RWPE2 (cell line): ENCODE measurements around the gene PTTG1IP.

Experiments
- ATAC-seq: fragments of 200-7000 bp; cut with Tn5 transposase; 3 replicates; pipeline ENCODE4 v1.9.1; 2021; ENCODE audit warnings: low read depth
- DNase-seq: peaks from one replicate; pipeline ENCODE4 v3.0.0-alpha.2; 2020; ENCODE audit warnings: low spot score
- H3K27ac ChIP-seq: fragments of 450-650 bp; 2 replicates; pipeline ENCODE4 v1.5.1; 2017; ENCODE audit warnings: mild to moderate bottlenecking; ENCODE audit not compliant: poor library complexity, severe bottlenecking
- H3K27me3 ChIP-seq: fragments of 250-450 bp; sonication (Bioruptor Pico); 2 replicates; pipeline ENCODE4 v1.5.1; 2021; ENCODE audit warnings: mild to moderate bottlenecking, moderate library complexity; ENCODE audit not compliant: insufficient read depth, poor library complexity, severe bottlenecking
- H3K36me3 ChIP-seq: fragments of 250-450 bp; sonication (Bioruptor Pico); 2 replicates; pipeline ENCODE4 v1.5.1; 2020; ENCODE audit warnings: low read depth, mild to moderate bottlenecking, moderate library complexity
- H3K4me1 ChIP-seq: fragments of 250-450 bp; sonication (Bioruptor Pico); 2 replicates; pipeline ENCODE4 v1.5.1; 2021; ENCODE audit warnings: mild to moderate bottlenecking, moderate library complexity; ENCODE audit not compliant: insufficient read depth, poor library complexity, severe bottlenecking
- H3K4me3 ChIP-seq: fragments of 250-450 bp; sonication (Bioruptor Pico); 2 replicates; pipeline ENCODE4 v1.5.1; 2021; ENCODE audit warnings: mild to moderate bottlenecking, moderate library complexity; ENCODE audit not compliant: severe bottlenecking
- H3K9me3 ChIP-seq: fragments of 250-450 bp; sonication (Bioruptor Pico); 2 replicates; pipeline ENCODE4 v1.5.1; 2021; ENCODE audit warnings: mild to moderate bottlenecking, moderate library complexity; ENCODE audit not compliant: severe bottlenecking
- TF ChIP-seq, protein P1 (sequence below): fragments of 450-650 bp; IDR thresholded peaks from one replicate; pipeline ENCODE4 v1.5.1; 2017; ENCODE audit warnings: mild to moderate bottlenecking, moderate library complexity; ENCODE audit not compliant: poor library complexity, severe bottlenecking

The PTTG1IP gene

GRCh38 chr21:44894687-44895302, 21.3 kb upstream of the PTTG1IP start:
- Histone ChIP-seq H3K36me3 (no peaks in the 10 kb centered on the region), H3K9me3 (no peaks in the 10 kb centered on the region), H3K27me3 (peaks cover 2% of the 10 kb centered on the region), H3K4me1 (no peaks in the 10 kb centered on the region), H3K4me3 (no peak overlapping the region), H3K27ac (no peak overlapping the region)
- no peak for ATAC-seq
- DNase-seq: no peak
- TF ChIP-seq, protein P1, sequence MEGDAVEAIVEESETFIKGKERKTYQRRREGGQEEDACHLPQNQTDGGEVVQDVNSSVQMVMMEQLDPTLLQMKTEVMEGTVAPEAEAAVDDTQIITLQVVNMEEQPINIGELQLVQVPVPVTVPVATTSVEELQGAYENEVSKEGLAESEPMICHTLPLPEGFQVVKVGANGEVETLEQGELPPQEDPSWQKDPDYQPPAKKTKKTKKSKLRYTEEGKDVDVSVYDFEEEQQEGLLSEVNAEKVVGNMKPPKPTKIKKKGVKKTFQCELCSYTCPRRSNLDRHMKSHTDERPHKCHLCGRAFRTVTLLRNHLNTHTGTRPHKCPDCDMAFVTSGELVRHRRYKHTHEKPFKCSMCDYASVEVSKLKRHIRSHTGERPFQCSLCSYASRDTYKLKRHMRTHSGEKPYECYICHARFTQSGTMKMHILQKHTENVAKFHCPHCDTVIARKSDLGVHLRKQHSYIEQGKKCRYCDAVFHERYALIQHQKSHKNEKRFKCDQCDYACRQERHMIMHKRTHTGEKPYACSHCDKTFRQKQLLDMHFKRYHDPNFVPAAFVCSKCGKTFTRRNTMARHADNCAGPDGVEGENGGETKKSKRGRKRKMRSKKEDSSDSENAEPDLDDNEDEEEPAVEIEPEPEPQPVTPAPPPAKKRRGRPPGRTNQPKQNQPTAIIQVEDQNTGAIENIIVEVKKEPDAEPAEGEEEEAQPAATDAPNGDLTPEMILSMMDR: no peak

DNA sequence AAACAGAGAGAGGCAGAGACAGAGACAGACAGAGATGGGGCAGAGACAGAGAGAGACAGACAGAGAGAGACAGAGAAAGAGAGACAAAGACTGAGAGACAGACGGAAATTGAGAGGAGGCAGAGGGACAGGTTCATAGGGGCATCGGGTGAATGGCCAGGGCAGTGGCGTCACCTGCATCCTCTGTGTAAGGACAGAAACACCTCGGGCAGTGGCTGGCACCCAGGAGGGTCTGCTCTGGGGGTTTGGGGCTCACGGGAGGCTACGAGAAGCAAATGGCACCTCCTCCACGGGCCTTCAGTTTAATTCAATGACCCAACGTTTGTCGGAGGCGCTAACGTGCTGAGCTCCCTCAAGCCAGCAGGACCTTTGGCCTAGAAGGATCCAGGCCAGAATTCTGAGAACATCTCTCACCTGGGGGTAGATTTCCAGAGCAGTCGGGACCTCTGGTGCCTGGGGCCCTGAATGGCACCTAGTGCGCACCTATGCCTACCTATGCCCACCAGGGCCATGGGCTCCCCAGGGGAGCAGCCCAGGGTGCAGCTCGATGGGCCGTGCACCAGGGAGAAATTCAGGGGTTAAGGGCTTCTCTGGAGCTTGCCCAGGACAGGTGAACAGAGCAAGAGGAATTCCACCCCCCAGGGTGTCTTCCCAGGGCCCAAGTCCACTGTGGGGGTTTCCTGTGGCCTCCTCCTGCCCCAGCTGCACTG, 20.6 kb upstream of the PTTG1IP start:
- H3K4me1 ChIP-seq: no peaks in the 10 kb centered on the region
- ATAC-seq (no peak), DNase-seq (no peak)
- H3K9me3 ChIP-seq: no peaks in the 10 kb centered on the region
- H3K27ac ChIP-seq: no peak overlapping the region
- peaks cover 2% of the 10 kb centered on the region for H3K27me3 ChIP-seq
- no peak overlapping the region for H3K4me3 ChIP-seq
- no peaks in the 10 kb centered on the region for H3K36me3 ChIP-seq
- TF ChIP-seq, protein P1: no peak

DNA sequence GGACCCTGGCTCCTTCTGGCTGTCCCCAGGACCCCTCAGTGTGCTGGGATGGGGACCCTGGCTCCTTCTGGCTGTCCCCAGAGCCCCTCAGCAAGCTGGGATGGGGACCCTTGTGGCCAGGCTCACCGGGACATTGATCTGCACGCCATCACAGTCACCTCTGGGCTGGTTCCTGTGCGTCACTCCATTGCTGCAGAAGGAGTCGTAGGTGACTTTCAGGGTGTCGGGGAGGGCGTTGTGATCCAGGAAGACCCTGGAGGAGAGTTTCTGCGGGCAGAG, 19.7 kb upstream of the PTTG1IP start:
- no peak overlapping the region for H3K4me3 ChIP-seq
- H3K4me1 ChIP-seq: no peaks in the 10 kb centered on the region
- ATAC-seq: no peak
- peaks cover 2% of the 10 kb centered on the region for H3K27me3 ChIP-seq
- no peak overlapping the region for H3K27ac ChIP-seq
- no peak for DNase-seq
- H3K9me3 ChIP-seq: no peaks in the 10 kb centered on the region
- no peaks in the 10 kb centered on the region for H3K36me3 ChIP-seq
- TF ChIP-seq, protein P1: peak; percentile 7

GRCh38 chr21:44892536-44893277, 19.2 kb upstream of the PTTG1IP start:
- Histone ChIP-seq H3K4me3 (no peak overlapping the region), H3K4me1 (no peaks in the 10 kb centered on the region)

More at GRCh38 chr21:44892536-44893277, 19.2 kb upstream of the PTTG1IP start:
- peak; percentile 41; the same call in 1 of the 3 replicates for ATAC-seq
- TF ChIP-seq, protein P1: peak; percentile 76
- no peaks in the 10 kb centered on the region for H3K36me3 ChIP-seq
- peaks cover 2% of the 10 kb centered on the region for H3K27me3 ChIP-seq
- H3K27ac ChIP-seq: no peak overlapping the region
- H3K9me3 ChIP-seq: no peaks in the 10 kb centered on the region
- no peak for DNase-seq
